ENCODE results near the gene PRSS33. TPM values are rescaled to one million over a fixed set of nuclear protein-coding genes. Genes with fewer than 3 reads are reported as not detected.

Gene PRSS33
- total RNA-seq, 1 donor from 2014 or later, result not detected

GRCh38 chr16:2806286-2806685 is 18.9 kb upstream of the PRSS33 start:
- intact Hi-C loops (cut with DNase I), result no loop called here
- DNase-seq (ENCODE audit: low spot score) (no peak), ATAC-seq (no peak)

- DNase-seq (ENCODE audit: low spot score), result no peak
- no peak for ATAC-seq
- intact Hi-C loops (cut with DNase I), result no loop called here
These were observed 17.4 kb upstream of the PRSS33 start for GRCh38 chr16:2804728-2805127.

GRCh38 chr16:2803545-2804195 is 16.3 kb upstream of the PRSS33 start:
- ATAC-seq (no peak), DNase-seq (ENCODE audit: low spot score) (no peak)

GRCh38 chr16:2799859-2800226 is 12.5 kb upstream of the PRSS33 start:
- DNase-seq (ENCODE audit: low spot score) (no peak), ATAC-seq (no peak)
- intact Hi-C loops (cut with DNase I), result no loop called here

More at GRCh38 chr16:2803545-2804195, 16.3 kb upstream of the PRSS33 start:
- intact Hi-C loops (cut with DNase I), result no loop called here

- intact Hi-C loops (cut with DNase I), result no loop called here
- ATAC-seq, result no peak
- DNase-seq (ENCODE audit: low spot score), result no peak
These were observed 12.0 kb upstream of the PRSS33 start for GRCh38 chr16:2799205-2799858.

GRCh38 chr16:2798723-2799204 is 11.4 kb upstream of the PRSS33 start:
- DNase-seq (ENCODE audit: low spot score) (no peak), ATAC-seq (no peak)
- intact Hi-C loops (cut with DNase I), result no loop called here

GRCh38 chr16:2795395-2796143 is 8.2 kb upstream of the PRSS33 start:
- DNase-seq (ENCODE audit: low spot score) (no peak), ATAC-seq (no peak)
- intact Hi-C loops (cut with DNase I), result no loop called here

GRCh38 chr16:2792940-2793339 is 5.6 kb upstream of the PRSS33 start:
- DNase-seq (ENCODE audit: low spot score), result no peak
- intact Hi-C loops (cut with DNase I), result no loop called here
- ATAC-seq, result no peak

- ATAC-seq, result no peak
- intact Hi-C loops (cut with DNase I), result no loop called here
- DNase-seq (ENCODE audit: low spot score), result no peak
These were observed 3.8 kb upstream of the PRSS33 start for GRCh38 chr16:2791174-2791573.

GRCh38 chr16:2790631-2791030 is 3.3 kb upstream of the PRSS33 start:
- ATAC-seq (no peak), DNase-seq (ENCODE audit: low spot score) (no peak)
- intact Hi-C loops (cut with DNase I), result no loop called here

- DNase-seq (ENCODE audit: low spot score) (peak; percentile 43), ATAC-seq (no peak)
- intact Hi-C loops (cut with DNase I), result no loop called here
These were observed 601 bp upstream of the PRSS33 start for GRCh38 chr16:2787961-2788360.

- DNase-seq (ENCODE audit: low spot score) (peak; percentile 15), ATAC-seq (no peak)
- intact Hi-C loops (cut with DNase I), result no loop called here
These were observed 571 bp downstream of the PRSS33 start for GRCh38 chr16:2786826-2787151.

GRCh38 chr16:2786061-2786825 is 1.1 kb downstream of the PRSS33 start:
- intact Hi-C loops (cut with DNase I), result no loop called here
- ATAC-seq (no peak), DNase-seq (ENCODE audit: low spot score) (peak; percentile 34)

GRCh38 chr16:2785101-2785991 is 2.0 kb downstream of the PRSS33 start:
- intact Hi-C loops (cut with DNase I), result no loop called here
- DNase-seq (ENCODE audit: low spot score) (peak; percentile 58), ATAC-seq (no peak)

- ATAC-seq, result no peak
- DNase-seq (ENCODE audit: low spot score), result peak; percentile 51
- intact Hi-C loops (cut with DNase I), result no loop called here
These were observed 2.8 kb downstream of the PRSS33 start for GRCh38 chr16:2784358-2785100.

- DNase-seq (ENCODE audit: low spot score), result peak; percentile 51
- intact Hi-C loops (cut with DNase I), result no loop called here
- ATAC-seq, result no peak
These were observed 3.6 kb downstream of the PRSS33 start for GRCh38 chr16:2783581-2784357.

All from sciatic nerve (tissue), 2 donors.